Cardiac fibroblast (primary cell): Measurements from ENCODE around the gene FHOD3.
"Not testable (repeated sequence)": the region's sequence is repeated elsewhere in the genome, so short reads cannot be mapped to it uniquely, and the experiment has no call there.

Experiments used
- DNase-seq, 2 donors: peaks; one replicate each; pipeline versions ENCODE4 v3.0.0 to v3.0.0-alpha.2; 2010; ENCODE audit warnings: low read depth in 2 of 2
- H3K4me3 ChIP-seq, 2 donors: replicated peaks in 1 of 2; 1 replicate in 1 of 2; 2 replicates in 1 of 2; pipeline ENCODE4 v1.5.1; 2011; ENCODE audit warnings: low read depth in 2 of 2, low read length in 2 of 2, mild to moderate bottlenecking in 2 of 2, moderate library complexity in 1 of 2
- TF ChIP-seq, protein P1 (sequence below): IDR thresholded peaks from one replicate; pipeline ENCODE4 v1.5.1; 2011; ENCODE audit warnings: low read depth, mild to moderate bottlenecking, low read length, inconsistent platforms

FHOD3 gene

DNA sequence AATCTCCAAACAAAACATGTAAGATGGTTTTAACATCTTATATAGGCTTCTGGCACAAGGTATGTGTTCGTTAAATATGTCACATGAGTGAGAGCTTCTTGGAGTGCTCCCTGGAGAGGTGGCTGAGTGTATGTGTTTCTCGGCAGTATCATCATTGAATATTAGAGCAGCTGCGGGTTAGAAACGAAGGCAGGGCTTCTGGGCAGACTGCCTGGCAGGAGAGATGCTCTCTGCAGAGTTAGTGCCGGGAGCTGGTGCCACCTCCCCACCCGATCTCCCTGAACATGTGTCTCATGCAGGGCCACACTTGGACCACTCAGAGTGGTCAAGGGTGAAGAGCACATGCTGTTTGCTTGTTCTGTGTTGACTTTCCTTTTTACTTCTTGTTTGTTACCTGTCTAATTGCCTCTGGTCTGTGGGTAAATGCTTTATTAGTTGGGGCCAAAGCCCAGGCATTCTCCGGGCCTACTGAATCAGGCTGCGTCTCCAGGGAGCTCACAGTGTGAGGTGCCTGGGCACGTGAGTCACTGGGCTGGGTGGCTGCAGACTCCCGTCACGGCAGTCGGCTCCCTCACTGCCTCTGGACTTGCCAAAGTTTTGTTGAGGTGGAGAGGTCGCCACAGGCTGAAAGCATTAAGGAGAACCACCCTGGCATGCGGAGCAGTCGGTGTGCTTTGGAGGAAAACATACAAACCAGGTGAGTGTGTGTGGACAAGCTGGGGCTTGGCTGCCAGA lies 246.6 kb downstream of the FHOD3 start:
- no peak overlapping the region for H3K4me3 ChIP-seq
- DNase-seq, result peak in 1 of 2 donors; percentile 36
- TF ChIP-seq, protein P1, sequence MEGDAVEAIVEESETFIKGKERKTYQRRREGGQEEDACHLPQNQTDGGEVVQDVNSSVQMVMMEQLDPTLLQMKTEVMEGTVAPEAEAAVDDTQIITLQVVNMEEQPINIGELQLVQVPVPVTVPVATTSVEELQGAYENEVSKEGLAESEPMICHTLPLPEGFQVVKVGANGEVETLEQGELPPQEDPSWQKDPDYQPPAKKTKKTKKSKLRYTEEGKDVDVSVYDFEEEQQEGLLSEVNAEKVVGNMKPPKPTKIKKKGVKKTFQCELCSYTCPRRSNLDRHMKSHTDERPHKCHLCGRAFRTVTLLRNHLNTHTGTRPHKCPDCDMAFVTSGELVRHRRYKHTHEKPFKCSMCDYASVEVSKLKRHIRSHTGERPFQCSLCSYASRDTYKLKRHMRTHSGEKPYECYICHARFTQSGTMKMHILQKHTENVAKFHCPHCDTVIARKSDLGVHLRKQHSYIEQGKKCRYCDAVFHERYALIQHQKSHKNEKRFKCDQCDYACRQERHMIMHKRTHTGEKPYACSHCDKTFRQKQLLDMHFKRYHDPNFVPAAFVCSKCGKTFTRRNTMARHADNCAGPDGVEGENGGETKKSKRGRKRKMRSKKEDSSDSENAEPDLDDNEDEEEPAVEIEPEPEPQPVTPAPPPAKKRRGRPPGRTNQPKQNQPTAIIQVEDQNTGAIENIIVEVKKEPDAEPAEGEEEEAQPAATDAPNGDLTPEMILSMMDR, result no peak

GRCh38 chr18:36545821-36546427 lies 248.4 kb downstream of the FHOD3 start:
- no peak overlapping the region for H3K4me3 ChIP-seq
- TF ChIP-seq, protein P1, result no peak
- no peak for DNase-seq

DNA sequence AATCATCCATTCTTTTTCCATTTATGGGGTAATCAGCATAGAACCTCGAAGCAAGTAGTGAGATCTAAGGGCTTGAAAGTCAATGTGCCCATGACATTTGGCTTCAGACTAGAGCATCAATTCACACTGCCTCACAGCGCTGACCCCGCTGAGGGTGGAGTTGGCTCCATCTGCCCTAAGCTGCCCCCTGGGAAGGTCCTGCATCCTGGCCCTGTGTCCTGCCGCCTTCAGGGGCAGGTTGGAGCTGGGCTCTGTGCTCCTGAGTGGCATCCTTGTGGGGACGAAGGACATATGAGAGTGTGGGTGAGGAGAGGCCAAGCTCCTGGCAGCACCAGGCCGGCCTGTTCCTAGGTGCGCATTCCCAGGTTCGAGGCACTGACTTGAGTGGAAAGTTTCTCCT lies 249.4 kb downstream of the FHOD3 start:
- no peak for DNase-seq
- TF ChIP-seq, protein P1, result no peak
- no peak overlapping the region for H3K4me3 ChIP-seq

GRCh38 chr18:36547544-36547943 lies 250.0 kb downstream of the FHOD3 start:
- TF ChIP-seq, protein P1, result no peak
- no peak overlapping the region for H3K4me3 ChIP-seq
- no peak for DNase-seq

DNA sequence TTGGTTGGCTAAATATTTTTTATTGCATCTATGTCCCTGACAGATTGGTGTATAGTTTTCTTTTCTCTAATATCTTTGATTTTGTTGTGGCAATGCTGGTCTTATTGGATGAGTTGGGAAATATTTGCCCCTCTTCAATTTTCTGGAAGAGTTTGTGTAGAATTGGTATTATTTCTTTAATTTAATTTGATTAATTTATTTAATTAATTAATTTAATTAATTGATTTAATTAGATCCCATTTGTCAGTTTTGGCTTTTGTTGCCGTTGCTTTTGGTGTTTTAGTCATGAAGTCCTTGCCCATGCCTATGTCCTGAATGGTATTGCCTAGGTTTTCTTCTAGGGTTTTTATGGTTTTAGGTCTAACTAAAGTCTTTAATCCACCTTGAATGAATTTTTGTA lies 253.8 kb downstream of the FHOD3 start:
- DNase-seq, H3K4me3 ChIP-seq: not testable (repeated sequence)

DNA sequence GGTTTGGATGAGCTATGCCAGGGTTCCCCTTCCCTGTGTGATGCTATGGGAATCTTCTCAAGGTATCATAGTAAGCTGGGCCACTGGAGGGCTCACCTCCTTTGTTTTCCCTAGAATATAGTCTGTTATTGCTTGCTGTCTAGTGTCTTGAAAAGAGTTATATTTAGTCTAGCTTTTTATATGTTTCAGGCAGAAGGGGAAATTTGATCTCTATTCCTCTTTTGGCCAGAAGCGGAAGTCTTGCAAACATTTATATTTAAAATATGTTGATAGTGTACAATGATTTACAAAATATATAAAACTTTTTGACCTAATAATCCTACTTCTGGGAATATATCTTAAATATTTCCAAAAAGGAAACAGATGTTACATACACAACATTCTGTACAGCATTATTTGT lies 260.7 kb downstream of the FHOD3 start:
- DNase-seq, result no peak
- TF ChIP-seq, protein P1, result no peak
- no peak overlapping the region for H3K4me3 ChIP-seq

DNA sequence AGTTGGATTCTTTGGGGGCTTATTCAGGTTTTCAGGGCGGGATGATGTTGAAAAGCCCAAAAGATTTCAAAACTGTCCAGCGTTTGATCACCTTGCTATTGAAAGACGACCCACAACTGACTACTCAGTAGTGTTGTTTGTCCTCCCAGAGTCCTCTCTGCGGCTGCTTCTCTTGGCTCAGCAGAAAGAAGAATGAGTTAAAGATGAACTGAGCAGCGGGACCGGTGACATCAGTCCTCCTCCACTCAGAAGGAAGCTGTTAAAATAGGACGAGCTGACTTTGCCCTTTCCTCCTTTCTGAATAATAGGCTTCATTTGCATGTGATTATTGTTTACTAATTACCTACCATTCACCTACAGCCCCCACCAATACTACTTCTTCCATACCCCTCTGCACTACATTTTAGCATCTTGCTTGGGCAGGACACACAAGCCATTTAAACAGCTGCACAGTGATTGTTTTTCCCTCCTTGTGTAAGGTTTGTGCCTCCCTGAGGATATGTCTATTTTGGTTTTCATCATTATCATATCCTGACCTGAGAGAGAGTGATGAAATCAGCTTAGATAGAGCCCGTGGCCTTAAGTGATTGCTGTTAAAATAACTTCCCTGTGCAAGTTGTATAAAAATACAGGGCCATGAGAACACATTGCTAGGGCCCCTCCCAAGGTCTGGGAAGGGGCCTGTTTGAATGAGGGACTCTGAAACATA lies 261.8 kb downstream of the FHOD3 start:
- no peak overlapping the region for H3K4me3 ChIP-seq
- TF ChIP-seq, protein P1, result no peak
- DNase-seq, result no peak
